ENCODE measurements around the gene HTT. TPM values are rescaled to one million over a fixed set of nuclear protein-coding genes. Genes with fewer than 3 reads are reported as not detected.

The HTT gene
- polyA plus RNA-seq, 3 donors: 1.8 to 27.1 (median 3.0) TPM

DNA sequence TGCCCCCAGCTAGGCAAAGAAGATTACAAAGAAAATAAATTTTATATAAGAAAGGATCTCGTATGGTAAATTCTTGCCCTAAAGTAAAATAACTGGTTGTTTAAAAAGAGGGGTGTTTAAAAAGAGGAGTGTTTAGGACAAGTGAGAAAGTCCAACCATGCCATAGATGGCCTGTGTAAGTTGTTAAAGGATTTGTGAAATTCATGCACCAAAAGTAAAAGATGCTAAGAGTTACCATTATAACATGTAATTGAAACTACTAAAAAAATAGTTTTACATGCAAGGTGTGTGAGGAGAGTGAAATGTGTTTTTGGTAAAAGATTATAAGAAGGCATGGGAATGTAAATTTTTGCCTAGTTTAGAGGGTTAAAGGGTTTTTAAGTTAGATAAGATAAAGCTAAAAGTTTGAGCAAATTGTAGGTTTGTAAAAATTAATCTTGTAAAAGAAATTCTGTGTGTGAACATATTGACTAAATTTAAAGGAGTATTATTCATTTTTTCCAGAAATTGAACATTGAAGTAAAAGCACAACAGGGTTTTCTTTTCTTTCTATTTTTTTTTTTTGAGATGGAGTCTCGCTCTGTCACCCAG, 20.2 kb upstream of the HTT start:
- Histone ChIP-seq H3K4me2 (replicated peaks; ENCODE audit: extremely low read depth, low read length, poor library complexity, severe bottlenecking) (no peak overlapping the region), H3K4me3 (replicated peaks in 1 of 3; ENCODE audit: low read depth in 2 of 3, low read length in 3 of 3) (no peak overlapping the region), H3K9me3 (replicated peaks in 1 of 2; ENCODE audit: control insufficient read depth in 1 of 2, insufficient read depth in 1 of 2, low read length in 2 of 2) (peaks cover 8 to 17% of the 10 kb centered on the region in 2 donors), H3K79me2 (ENCODE audit: insufficient read depth, low read length) (no peaks in the 10 kb centered on the region), H3K36me3 (replicated peaks in 1 of 2; ENCODE audit: control insufficient read depth in 1 of 2, insufficient read depth in 2 of 2, low read length in 2 of 2) (peaks cover 0 to 11% of the 10 kb centered on the region in 2 donors), H3K27ac (ENCODE audit: low read depth in 1 of 2, low read length in 2 of 2) (no peak overlapping the region), H2AFZ (ENCODE audit: insufficient read depth, low read depth, low read length, poor library complexity, severe bottlenecking) (no peak overlapping the region), H3K27me3 (ENCODE audit: control insufficient read depth in 2 of 2, insufficient read depth in 2 of 2, low read length in 2 of 2) (no peaks in the 10 kb centered on the region), H3K4me1 (ENCODE audit: control insufficient read depth in 1 of 2, insufficient read depth in 2 of 2, low read length in 2 of 2) (peaks cover 15 to 16% of the 10 kb centered on the region in 2 donors), H4K20me1 (ENCODE audit: insufficient read depth, low read length) (no peaks in the 10 kb centered on the region), H3K9ac (ENCODE audit: insufficient read depth, low read length, poor library complexity, severe bottlenecking) (no peak overlapping the region)
- H3K27me3 Mint-ChIP-seq (ENCODE audit: low read depth in 3 of 3): peaks cover 0 to 4% (median 3%) of the 10 kb centered on the region in 3 donors
- no peak for DNase-seq
- H3K36me3 Mint-ChIP-seq: peaks cover 16 to 17% of the 10 kb centered on the region in 2 donors
- TF ChIP-seq, protein P1, sequence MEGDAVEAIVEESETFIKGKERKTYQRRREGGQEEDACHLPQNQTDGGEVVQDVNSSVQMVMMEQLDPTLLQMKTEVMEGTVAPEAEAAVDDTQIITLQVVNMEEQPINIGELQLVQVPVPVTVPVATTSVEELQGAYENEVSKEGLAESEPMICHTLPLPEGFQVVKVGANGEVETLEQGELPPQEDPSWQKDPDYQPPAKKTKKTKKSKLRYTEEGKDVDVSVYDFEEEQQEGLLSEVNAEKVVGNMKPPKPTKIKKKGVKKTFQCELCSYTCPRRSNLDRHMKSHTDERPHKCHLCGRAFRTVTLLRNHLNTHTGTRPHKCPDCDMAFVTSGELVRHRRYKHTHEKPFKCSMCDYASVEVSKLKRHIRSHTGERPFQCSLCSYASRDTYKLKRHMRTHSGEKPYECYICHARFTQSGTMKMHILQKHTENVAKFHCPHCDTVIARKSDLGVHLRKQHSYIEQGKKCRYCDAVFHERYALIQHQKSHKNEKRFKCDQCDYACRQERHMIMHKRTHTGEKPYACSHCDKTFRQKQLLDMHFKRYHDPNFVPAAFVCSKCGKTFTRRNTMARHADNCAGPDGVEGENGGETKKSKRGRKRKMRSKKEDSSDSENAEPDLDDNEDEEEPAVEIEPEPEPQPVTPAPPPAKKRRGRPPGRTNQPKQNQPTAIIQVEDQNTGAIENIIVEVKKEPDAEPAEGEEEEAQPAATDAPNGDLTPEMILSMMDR (IDR thresholded peaks at IDR 0.05): no peak
- 100% methylated on average over 1 of the region's 2 CpGs for WGBS (ENCODE audit: insufficient coverage)
- peaks cover 13 to 39% (median 29%) of the 10 kb centered on the region in 7 donors for H3K9me3 Mint-ChIP-seq
- intact Hi-C loops (cut with micrococcal nuclease): no loop called here
- H3K4me3 Mint-ChIP-seq: no peak overlapping the region
- H3K4me1 Mint-ChIP-seq: peaks cover 12% of the 10 kb centered on the region
- no peak overlapping the region for H3K27ac Mint-ChIP-seq

GRCh38 chr4:3059943-3060342, 14.5 kb upstream of the HTT start:
- Histone ChIP-seq H2AFZ (ENCODE audit: insufficient read depth, low read depth, low read length, poor library complexity, severe bottlenecking) (no peak overlapping the region), H3K27me3 (ENCODE audit: control insufficient read depth in 2 of 2, insufficient read depth in 2 of 2, low read length in 2 of 2) (no peaks in the 10 kb centered on the region), H3K9me3 (replicated peaks in 1 of 2; ENCODE audit: control insufficient read depth in 1 of 2, insufficient read depth in 1 of 2, low read length in 2 of 2) (peaks cover 8 to 9% of the 10 kb centered on the region in 2 donors), H3K4me2 (replicated peaks; ENCODE audit: extremely low read depth, low read length, poor library complexity, severe bottlenecking) (peak overlapping the region; percentile 63), H4K20me1 (ENCODE audit: insufficient read depth, low read length) (no peaks in the 10 kb centered on the region), H3K4me3 (replicated peaks in 1 of 3; ENCODE audit: low read depth in 2 of 3, low read length in 3 of 3) (no peak overlapping the region), H3K36me3 (replicated peaks in 1 of 2; ENCODE audit: control insufficient read depth in 1 of 2, insufficient read depth in 2 of 2, low read length in 2 of 2) (peaks cover 0 to 11% of the 10 kb centered on the region in 2 donors), H3K27ac (ENCODE audit: low read depth in 1 of 2, low read length in 2 of 2) (peak overlapping the region; percentile 59 to 90), H3K9ac (ENCODE audit: insufficient read depth, low read length, poor library complexity, severe bottlenecking) (peak overlapping the region; percentile 22), H3K79me2 (ENCODE audit: insufficient read depth, low read length) (no peaks in the 10 kb centered on the region), H3K4me1 (ENCODE audit: control insufficient read depth in 1 of 2, insufficient read depth in 2 of 2, low read length in 2 of 2) (peaks cover 54 to 57% of the 10 kb centered on the region in 2 donors)
- intact Hi-C loops (cut with micrococcal nuclease): loop anchor here in 1 of 2 donors (2.0 kb wide), 1 partner anchor 13 kb away; no protein-coding TSS in a partner anchor
- Mint-ChIP-seq H3K27ac (peak overlapping the region; percentile 93 to 99 (median 97)), H3K4me3 (peak overlapping the region; percentile 47 to 49), H3K9me3 (peaks cover 11 to 22% (median 16%) of the 10 kb centered on the region in 7 donors), H3K27me3 (ENCODE audit: low read depth in 3 of 3) (peaks cover 0 to 10% (median 5%) of the 10 kb centered on the region in 3 donors), H3K4me1 (peaks cover 49% of the 10 kb centered on the region), H3K36me3 (peaks cover 16 to 17% of the 10 kb centered on the region in 2 donors)
- no CpG with 5 or more reads among the region's 6 CpGs for WGBS (ENCODE audit: insufficient coverage)
- TF ChIP-seq, protein P1 (IDR thresholded peaks at IDR 0.05): no peak
- DNase-seq: peak; percentile 69 to 86 (median 81)
